ENCODE data around the gene CDH15. TPM values are rescaled to one million over a fixed set of nuclear protein-coding genes. Genes with fewer than 3 reads are reported as not detected.

The CDH15 gene
- polyA plus RNA-seq, 1 donor from 2014 or later: not detected

DNA sequence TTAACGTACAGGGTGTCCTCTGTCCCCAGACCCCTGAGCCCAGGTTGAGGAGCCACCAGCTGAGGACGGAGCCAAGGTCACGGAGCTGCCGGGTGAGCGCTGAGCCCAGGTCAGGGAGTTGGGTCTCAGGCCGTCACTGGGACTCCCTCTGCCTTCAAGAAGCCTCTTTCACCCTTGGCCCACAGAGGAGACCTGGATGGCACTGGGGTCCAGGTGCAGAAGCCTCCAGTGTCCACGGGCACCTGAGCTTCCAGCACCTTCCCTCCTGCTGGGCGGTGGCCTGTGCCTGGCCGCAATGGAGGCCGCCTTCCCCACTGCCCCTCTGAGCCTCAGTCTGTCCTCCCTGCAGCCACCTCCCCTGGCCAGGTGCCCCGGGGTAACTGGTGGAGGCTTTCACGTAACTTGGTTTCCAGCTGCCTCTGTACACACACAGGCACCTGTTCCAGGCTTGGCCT, 31.6 kb upstream of the CDH15 start:
- H3K36me3 ChIP-seq (ENCODE audit: insufficient read depth, low read length): no peaks in the 10 kb centered on the region
- H3K9ac ChIP-seq (ENCODE audit: low read length): no peak overlapping the region
- no peak overlapping the region for H3K4me3 ChIP-seq (ENCODE audit: low read length)
- no peak overlapping the region for H2AFZ ChIP-seq (ENCODE audit: low read depth, low read length)
- no peak overlapping the region for H3K4me2 ChIP-seq (ENCODE audit: low read length)
- H3K9me3 ChIP-seq (ENCODE audit: low read length): no peaks in the 10 kb centered on the region
- H3K27ac ChIP-seq (ENCODE audit: low read length): no peak overlapping the region
- no peaks in the 10 kb centered on the region for H4K20me1 ChIP-seq (ENCODE audit: insufficient read depth)
- TF ChIP-seq MXI1 (conservative IDR thresholded peaks at IDR 0.05; ENCODE audit: poor library complexity, severe bottlenecking) (no peak), EZH2 (IDR thresholded peaks at IDR 0.05; ENCODE audit: borderline replicate concordance, insufficient read depth, low read length, poor library complexity, severe bottlenecking) (no peak), POLR2AphosphoS5 (IDR thresholded peaks at IDR 0.05) (no peak), EP300 (conservative IDR thresholded peaks at IDR 0.05; ENCODE audit: poor library complexity, severe bottlenecking) (no peak), TAF1 (IDR thresholded peaks at IDR 0.05; ENCODE audit: low read depth) (no peak), RAD21 (conservative IDR thresholded peaks at IDR 0.05) (no peak), CTCF (IDR thresholded peaks at IDR 0.05; ENCODE audit: poor library complexity, severe bottlenecking) (no peak), SMC3 (conservative IDR thresholded peaks at IDR 0.05; ENCODE audit: poor library complexity) (no peak)
- TF ChIP-seq, protein P1, sequence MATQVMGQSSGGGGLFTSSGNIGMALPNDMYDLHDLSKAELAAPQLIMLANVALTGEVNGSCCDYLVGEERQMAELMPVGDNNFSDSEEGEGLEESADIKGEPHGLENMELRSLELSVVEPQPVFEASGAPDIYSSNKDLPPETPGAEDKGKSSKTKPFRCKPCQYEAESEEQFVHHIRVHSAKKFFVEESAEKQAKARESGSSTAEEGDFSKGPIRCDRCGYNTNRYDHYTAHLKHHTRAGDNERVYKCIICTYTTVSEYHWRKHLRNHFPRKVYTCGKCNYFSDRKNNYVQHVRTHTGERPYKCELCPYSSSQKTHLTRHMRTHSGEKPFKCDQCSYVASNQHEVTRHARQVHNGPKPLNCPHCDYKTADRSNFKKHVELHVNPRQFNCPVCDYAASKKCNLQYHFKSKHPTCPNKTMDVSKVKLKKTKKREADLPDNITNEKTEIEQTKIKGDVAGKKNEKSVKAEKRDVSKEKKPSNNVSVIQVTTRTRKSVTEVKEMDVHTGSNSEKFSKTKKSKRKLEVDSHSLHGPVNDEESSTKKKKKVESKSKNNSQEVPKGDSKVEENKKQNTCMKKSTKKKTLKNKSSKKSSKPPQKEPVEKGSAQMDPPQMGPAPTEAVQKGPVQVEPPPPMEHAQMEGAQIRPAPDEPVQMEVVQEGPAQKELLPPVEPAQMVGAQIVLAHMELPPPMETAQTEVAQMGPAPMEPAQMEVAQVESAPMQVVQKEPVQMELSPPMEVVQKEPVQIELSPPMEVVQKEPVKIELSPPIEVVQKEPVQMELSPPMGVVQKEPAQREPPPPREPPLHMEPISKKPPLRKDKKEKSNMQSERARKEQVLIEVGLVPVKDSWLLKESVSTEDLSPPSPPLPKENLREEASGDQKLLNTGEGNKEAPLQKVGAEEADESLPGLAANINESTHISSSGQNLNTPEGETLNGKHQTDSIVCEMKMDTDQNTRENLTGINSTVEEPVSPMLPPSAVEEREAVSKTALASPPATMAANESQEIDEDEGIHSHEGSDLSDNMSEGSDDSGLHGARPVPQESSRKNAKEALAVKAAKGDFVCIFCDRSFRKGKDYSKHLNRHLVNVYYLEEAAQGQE (IDR thresholded peaks at IDR 0.05; ENCODE audit: borderline replicate concordance): no peak
- no peaks in the 10 kb centered on the region for H3K27me3 ChIP-seq (ENCODE audit: insufficient read depth, low read depth, low read length)
- H3F3A ChIP-seq (ENCODE audit: insufficient read depth, low read length, poor library complexity, severe bottlenecking): no peaks in the 10 kb centered on the region
- no peaks in the 10 kb centered on the region for H3K79me2 ChIP-seq (replicated peaks; ENCODE audit: insufficient read depth, low read length)
- no peaks in the 10 kb centered on the region for H3K9me2 ChIP-seq (ENCODE audit: insufficient read depth, low read length)

GRCh38 chr16:89140401-89140800, 31.1 kb upstream of the CDH15 start:
- TF ChIP-seq SMC3 (conservative IDR thresholded peaks at IDR 0.05; ENCODE audit: poor library complexity): no peak
- TF ChIP-seq RAD21 (conservative IDR thresholded peaks at IDR 0.05): no peak
- TF ChIP-seq, protein P1 (IDR thresholded peaks at IDR 0.05; ENCODE audit: borderline replicate concordance): no peak
- TF ChIP-seq EP300 (conservative IDR thresholded peaks at IDR 0.05; ENCODE audit: poor library complexity, severe bottlenecking): no peak
- TF ChIP-seq TAF1 (IDR thresholded peaks at IDR 0.05; ENCODE audit: low read depth): no peak
- no peak for TF ChIP-seq POLR2AphosphoS5 (IDR thresholded peaks at IDR 0.05)
- Histone ChIP-seq H3K79me2 (replicated peaks; ENCODE audit: insufficient read depth, low read length) (no peaks in the 10 kb centered on the region), H3F3A (ENCODE audit: insufficient read depth, low read length, poor library complexity, severe bottlenecking) (no peaks in the 10 kb centered on the region), H3K9me2 (ENCODE audit: insufficient read depth, low read length) (no peaks in the 10 kb centered on the region), H3K27ac (ENCODE audit: low read length) (no peak overlapping the region), H3K36me3 (ENCODE audit: insufficient read depth, low read length) (no peaks in the 10 kb centered on the region), H3K9ac (ENCODE audit: low read length) (no peak overlapping the region), H3K27me3 (ENCODE audit: insufficient read depth, low read depth, low read length) (no peaks in the 10 kb centered on the region), H4K20me1 (ENCODE audit: insufficient read depth) (no peaks in the 10 kb centered on the region), H3K9me3 (ENCODE audit: low read length) (no peaks in the 10 kb centered on the region), H2AFZ (ENCODE audit: low read depth, low read length) (no peak overlapping the region), H3K4me3 (ENCODE audit: low read length) (no peak overlapping the region), H3K4me2 (ENCODE audit: low read length) (no peak overlapping the region)

Data from neural cell (in vitro differentiated cells).